GM15510 (cell line): ENCODE measurements around the gene CHST13.

Experiments used
- POLR2A ChIP-seq: IDR thresholded peaks from 3 replicates; pipeline ENCODE4 v1.6.1; 2011; ENCODE audit warnings: borderline replicate concordance; ENCODE audit not compliant: insufficient read length; ENCODE audit errors: extremely low read depth

Gene CHST13

GRCh38 chr3:126511291-126511690, 12.7 kb upstream of the CHST13 start:
- TF ChIP-seq POLR2A, result no peak

GRCh38 chr3:126512026-126512425, 11.9 kb upstream of the CHST13 start:
- no peak for TF ChIP-seq POLR2A

- no peak for TF ChIP-seq POLR2A
Observed at GRCh38 chr3:126512916-126513650, 10.9 kb upstream of the CHST13 start.

GRCh38 chr3:126514161-126514560, 9.8 kb upstream of the CHST13 start:
- no peak for TF ChIP-seq POLR2A

- TF ChIP-seq POLR2A, result no peak
Observed at GRCh38 chr3:126515066-126515706, 8.8 kb upstream of the CHST13 start.

- no peak for TF ChIP-seq POLR2A
Observed at GRCh38 chr3:126516152-126516935, 7.6 kb upstream of the CHST13 start.

GRCh38 chr3:126516936-126517290, 7.0 kb upstream of the CHST13 start:
- no peak for TF ChIP-seq POLR2A

- no peak for TF ChIP-seq POLR2A
Observed at GRCh38 chr3:126517291-126517951, 6.5 kb upstream of the CHST13 start, which contains the start of gene UROC1. UROC1 (minus strand) TSS chr3:126517773; CDS start chr3:126517719, 54 bp downstream.

GRCh38 chr3:126517986-126518778, 5.8 kb upstream of the CHST13 start:
- no peak for TF ChIP-seq POLR2A

GRCh38 chr3:126518779-126519177, 5.2 kb upstream of the CHST13 start:
- no peak for TF ChIP-seq POLR2A

GRCh38 chr3:126519506-126520455, 4.2 kb upstream of the CHST13 start:
- no peak for TF ChIP-seq POLR2A

- no peak for TF ChIP-seq POLR2A
Observed at GRCh38 chr3:126521122-126521891, 2.6 kb upstream of the CHST13 start.
